AG09309 (cell line): Measurements from ENCODE around the gene CDKN2B.
A peak's percentile ranks its signal among the peaks of the same experiment; 100 is the strongest.

Source experiments
- DNase-seq: peaks from one replicate; pipeline ENCODE4 v3.0.0-alpha.2; 2010; ENCODE audit warnings: low read depth
- H3K4me3 ChIP-seq: 2 replicates; pipeline ENCODE4 v1.5.1; 2011; ENCODE audit warnings: mild to moderate bottlenecking, low read depth, low read length, moderate library complexity; ENCODE audit not compliant: control insufficient read depth
- TF ChIP-seq, protein P1 (sequence below): IDR thresholded peaks from 2 replicates; pipeline ENCODE4 v1.5.1; 2011; ENCODE audit warnings: mild to moderate bottlenecking, low read depth, low read length, inconsistent platforms; ENCODE audit not compliant: insufficient read depth, control insufficient read depth; ENCODE audit errors: missing control alignments

CDKN2B gene

DNA sequence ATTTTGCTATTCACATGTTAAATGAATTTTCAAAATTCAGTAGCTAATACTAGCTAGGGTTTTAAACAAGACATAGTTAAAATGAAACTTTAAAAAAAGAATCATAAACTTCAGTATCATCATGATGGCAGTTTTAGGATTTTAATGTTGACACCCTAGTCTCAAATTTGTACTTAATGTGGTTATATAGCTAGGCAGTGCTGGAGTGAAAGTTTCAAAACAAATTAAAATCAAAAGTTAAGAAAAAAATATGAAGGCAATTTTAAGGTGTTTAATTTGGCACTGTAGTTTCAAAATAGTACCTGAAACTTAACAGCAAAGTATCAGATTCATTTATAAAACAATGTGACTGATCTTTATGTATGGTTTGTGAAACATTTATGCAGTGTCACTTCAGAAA lies 19.3 kb upstream of the CDKN2B start:
- DNase-seq, result no peak
- H3K4me3 ChIP-seq, result no peak overlapping the region
- TF ChIP-seq, protein P1, sequence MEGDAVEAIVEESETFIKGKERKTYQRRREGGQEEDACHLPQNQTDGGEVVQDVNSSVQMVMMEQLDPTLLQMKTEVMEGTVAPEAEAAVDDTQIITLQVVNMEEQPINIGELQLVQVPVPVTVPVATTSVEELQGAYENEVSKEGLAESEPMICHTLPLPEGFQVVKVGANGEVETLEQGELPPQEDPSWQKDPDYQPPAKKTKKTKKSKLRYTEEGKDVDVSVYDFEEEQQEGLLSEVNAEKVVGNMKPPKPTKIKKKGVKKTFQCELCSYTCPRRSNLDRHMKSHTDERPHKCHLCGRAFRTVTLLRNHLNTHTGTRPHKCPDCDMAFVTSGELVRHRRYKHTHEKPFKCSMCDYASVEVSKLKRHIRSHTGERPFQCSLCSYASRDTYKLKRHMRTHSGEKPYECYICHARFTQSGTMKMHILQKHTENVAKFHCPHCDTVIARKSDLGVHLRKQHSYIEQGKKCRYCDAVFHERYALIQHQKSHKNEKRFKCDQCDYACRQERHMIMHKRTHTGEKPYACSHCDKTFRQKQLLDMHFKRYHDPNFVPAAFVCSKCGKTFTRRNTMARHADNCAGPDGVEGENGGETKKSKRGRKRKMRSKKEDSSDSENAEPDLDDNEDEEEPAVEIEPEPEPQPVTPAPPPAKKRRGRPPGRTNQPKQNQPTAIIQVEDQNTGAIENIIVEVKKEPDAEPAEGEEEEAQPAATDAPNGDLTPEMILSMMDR, result no peak

DNA sequence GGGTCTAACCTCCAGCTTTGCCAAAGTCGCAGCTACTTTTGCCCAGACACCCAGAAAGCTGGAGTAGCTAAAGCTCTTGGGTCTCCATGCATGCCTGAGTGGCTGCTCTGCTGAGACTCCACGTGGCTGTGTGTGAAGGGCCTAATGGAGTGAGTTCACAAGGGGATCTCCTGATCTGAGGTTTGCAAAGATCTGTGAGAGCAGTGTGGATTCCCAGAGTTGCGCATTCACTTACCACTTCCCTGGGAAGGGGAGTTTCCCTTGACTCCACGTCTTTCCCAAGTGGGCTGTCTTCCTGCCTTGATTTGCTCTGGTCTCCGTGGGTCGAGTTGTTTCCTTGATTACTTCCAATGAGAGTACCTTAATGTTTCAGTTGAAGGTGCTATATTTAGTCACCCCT lies 17.6 kb upstream of the CDKN2B start:
- TF ChIP-seq, protein P1, result no peak
- no peak for DNase-seq
- H3K4me3 ChIP-seq, result no peak overlapping the region

DNA sequence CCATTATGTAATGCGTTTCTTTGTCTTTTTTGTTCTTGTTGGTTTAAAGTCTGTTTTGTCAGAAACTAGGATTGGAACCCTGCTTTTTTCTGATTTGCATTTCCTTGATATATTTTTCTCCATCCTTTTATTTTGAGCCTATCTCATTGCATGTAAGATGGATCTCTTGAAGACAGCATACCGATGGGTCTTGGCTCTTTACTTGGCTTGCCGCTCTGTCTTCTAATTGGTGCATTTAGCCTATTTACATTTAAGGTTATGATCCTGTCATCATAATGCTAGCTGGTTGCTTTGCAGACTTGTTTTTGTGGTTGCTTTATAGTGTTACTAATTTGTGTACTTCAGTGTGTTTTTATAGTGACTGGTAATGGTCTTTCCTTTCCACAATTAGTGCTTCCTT lies 13.3 kb upstream of the CDKN2B start:
- TF ChIP-seq, protein P1, result no peak
- no peak for DNase-seq
- H3K4me3 ChIP-seq, result no peak overlapping the region

DNA sequence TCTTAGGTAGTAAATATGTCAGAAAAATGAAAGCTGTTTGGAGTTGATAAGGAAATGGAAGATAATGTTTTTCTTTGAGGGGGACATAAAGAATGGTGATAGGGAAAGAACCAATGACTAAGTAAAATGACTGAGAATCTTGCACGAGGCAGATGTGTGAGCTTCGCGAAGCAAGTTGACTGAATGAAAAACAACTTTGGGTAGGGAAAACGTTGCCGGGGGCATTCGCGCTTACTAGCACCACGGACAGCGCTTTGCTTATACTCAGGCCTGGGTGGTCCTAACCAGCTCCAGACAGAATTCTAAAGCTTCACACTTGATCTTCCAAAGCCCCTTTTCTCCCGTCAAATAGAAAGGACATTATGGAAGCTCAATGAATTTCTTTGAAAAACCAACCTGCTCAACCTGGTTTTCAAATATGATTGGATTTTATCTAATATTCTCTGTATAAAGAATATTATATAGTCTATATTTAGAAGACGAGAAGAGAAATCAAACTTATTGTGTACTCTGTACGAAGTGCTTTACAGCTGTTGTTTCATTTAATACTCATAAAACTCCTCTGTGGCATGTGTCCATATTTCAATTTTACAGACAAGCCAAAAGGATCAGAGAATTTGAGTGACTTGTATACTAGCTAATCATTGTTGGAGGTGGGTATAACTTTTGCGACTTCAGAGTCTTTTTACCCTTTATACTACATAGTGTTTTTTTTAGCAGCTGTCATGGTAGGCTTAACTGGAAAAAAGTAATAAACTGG lies 1.9 kb upstream of the CDKN2B start:
- TF ChIP-seq, protein P1, result no peak
- no peak for DNase-seq
- H3K4me3 ChIP-seq, result no peak overlapping the region

DNA sequence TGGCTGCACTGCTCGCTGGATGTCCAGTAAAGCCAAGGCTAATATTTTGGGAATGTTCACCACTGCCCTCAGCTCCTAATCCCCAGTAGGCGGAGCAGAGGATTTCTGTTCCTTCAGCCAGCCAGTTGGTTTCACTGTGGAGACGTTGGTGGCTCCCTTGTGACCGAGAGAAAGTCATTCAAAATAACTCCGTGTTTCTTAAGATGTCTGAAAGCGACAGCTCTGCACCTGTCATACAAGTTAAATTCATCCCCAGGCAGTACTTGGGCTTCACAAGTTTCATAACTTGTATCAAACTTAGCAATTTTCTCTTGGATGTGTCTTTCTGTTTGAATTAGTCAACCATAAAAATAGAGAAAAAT lies 382 bp upstream of the CDKN2B start:
- TF ChIP-seq, protein P1, result peak; percentile 42
- peak overlapping the region; percentile 31 for H3K4me3 ChIP-seq
- no peak for DNase-seq

DNA sequence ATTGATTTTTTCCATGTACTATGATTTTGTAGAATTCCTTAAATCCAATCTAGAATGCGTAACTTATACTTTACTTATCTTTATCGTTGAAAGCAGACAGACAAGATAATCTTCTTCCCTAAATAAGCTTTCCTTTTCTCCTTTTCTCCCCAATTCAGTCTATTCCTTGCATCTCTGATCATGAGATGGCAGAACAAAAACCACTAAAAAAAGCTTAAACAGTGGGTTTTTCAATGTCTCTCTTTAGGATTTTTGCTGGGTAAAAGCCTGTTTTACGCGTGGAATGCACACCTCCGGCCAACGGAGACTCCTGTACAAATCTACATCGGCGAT lies 755 bp downstream of the CDKN2B start:
- DNase-seq, result no peak
- peak overlapping the region; percentile 64 for H3K4me3 ChIP-seq
- TF ChIP-seq, protein P1, result no peak
